ENCODE data around the gene MAP3K21. TPM values are rescaled to one million over a fixed set of nuclear protein-coding genes. Genes with fewer than 3 reads are reported as not detected.

The MAP3K21 gene
- total and polyA plus RNA-seq, 9 of the 15 experiments (the other 6 are each of a cell fraction or from before 2014, with no cell fraction given), result 0.23 to 0.86 (median 0.49) TPM

- Histone ChIP-seq H3K27ac (ENCODE audit: extremely low read depth, low read depth, low read length) (no peak overlapping the region), H3K9me1 (ENCODE audit: control insufficient read depth, insufficient read depth, low read length) (no peaks in the 10 kb centered on the region), H3K27me3 (ENCODE audit: control insufficient read depth in 2 of 2, insufficient read depth in 2 of 2, low read length in 2 of 2) (peaks cover 2 to 4% of the 10 kb centered on the region in 2 experiments; a peak in 1 of 5 replicates), H3K36me3 (ENCODE audit: control insufficient read depth, insufficient read depth, low read length) (no peaks in the 10 kb centered on the region), H3K4me1 (replicated peaks in 1 of 2; ENCODE audit: control insufficient read depth in 2 of 2, insufficient read depth in 2 of 2, low read length in 2 of 2) (no peaks in the 10 kb centered on the region), H3K9me3 (replicated peaks; ENCODE audit: control insufficient read depth, insufficient read depth, low read depth, low read length) (no peaks in the 10 kb centered on the region), H3K4me3 (no peak overlapping the region), H2AFZ (ENCODE audit: low read depth, low read length) (no peak overlapping the region), H3K4me2 (ENCODE audit: insufficient read depth, low read length) (no peak overlapping the region), H3K9ac (ENCODE audit: insufficient read depth in 1 of 2, low read depth in 2 of 2, low read length in 2 of 2) (no peak overlapping the region), H3K79me2 (ENCODE audit: control insufficient read depth, insufficient read depth, low read length) (no peaks in the 10 kb centered on the region), H4K20me1 (replicated peaks; ENCODE audit: control insufficient read depth, insufficient read depth, low read length) (no peaks in the 10 kb centered on the region)
- no peak for DNase-seq (ENCODE audit: extremely low read depth in 1 of 4, low spot score in 3 of 4)
- ATAC-seq, result no peak
- no peak for FAIRE-seq
- ChIA-PET POLR2A (interaction anchor here (1.0 kb wide), 1 partner anchor 12 kb away, joined by 3 read pairs; no protein-coding TSS in a partner anchor), CTCF (ENCODE audit: low intra/inter-chr PET ratio) (no interaction called here)
- in situ Hi-C loops (cut with MboI), result no loop called here
- WGBS (ENCODE audit: insufficient coverage, low coverage, missing lambda C conversion rate), result 5% methylated on average over 5 of the region's 5 CpGs
- no TSS peak for BruUV-seq (replicated peaks)
- no peak for TF ChIP-seq ZNF668 (CRISPR knock-in tag; IDR thresholded peaks at IDR 0.05)
- TF ChIP-seq BRCA1 (IDR thresholded peaks at IDR 0.05), result 0 out of 2 replicates have a peak, but pooled peaks have one; percentile 44
- no peak for TF ChIP-seq BRCA1 (CRISPR knock-in tag; IDR thresholded peaks at IDR 0.05)
- TF ChIP-seq RAD21 (CRISPR knock-in tag; conservative IDR thresholded peaks at IDR 0.05 in 1 of 2, IDR thresholded peaks at IDR 0.05 in 1 of 2), result no peak
- intact Hi-C loops (cut with micrococcal nuclease), result no loop called here
Measured at GRCh38 chr1:233349137-233349536, 21.6 kb downstream of the MAP3K21 start.

- H2AFZ ChIP-seq (ENCODE audit: low read depth, low read length), result no peak overlapping the region
- FAIRE-seq, result no peak
- CTCF ChIA-PET (ENCODE audit: low intra/inter-chr PET ratio), result no interaction called here
- TF ChIP-seq ZNF717 (CRISPR knock-in tag; IDR thresholded peaks at IDR 0.05) (no peak), TRIM28 (IDR thresholded peaks at IDR 0.05) (no peak), PCBP1 (IDR thresholded peaks at IDR 0.05; ENCODE audit: low read depth, low read length, poor library complexity, severe bottlenecking) (no peak), ZZZ3 (IDR thresholded peaks at IDR 0.05) (no peak), NCOA2 (IDR thresholded peaks at IDR 0.05; ENCODE audit: partially characterized antibody in 2 of 2) (no peak), HMGXB4 (CRISPR knock-in tag; IDR thresholded peaks at IDR 0.05) (no peak), ZNF277 (CRISPR knock-in tag; IDR thresholded peaks at IDR 0.05; ENCODE audit: borderline replicate concordance) (no peak), ZBTB8A (IDR thresholded peaks at IDR 0.05; ENCODE audit: partially characterized antibody) (no peak), BHLHE40 (IDR thresholded peaks at IDR 0.05; ENCODE audit: low read length) (no peak), BCOR (IDR thresholded peaks at IDR 0.05) (no peak)
Measured at GRCh38 chr1:233354983-233355382, 27.5 kb downstream of the MAP3K21 start.

More at GRCh38 chr1:233354983-233355382, 27.5 kb downstream of the MAP3K21 start:
- no peaks in the 10 kb centered on the region for H3K9me1 ChIP-seq (ENCODE audit: control insufficient read depth, insufficient read depth, low read length)
- in situ Hi-C loops (cut with MboI), result no loop called here
- ATAC-seq (no peak), DNase-seq (ENCODE audit: extremely low read depth in 1 of 4, low spot score in 3 of 4) (no peak)
- H3K4me2 ChIP-seq (ENCODE audit: insufficient read depth, low read length), result no peak overlapping the region
- no TSS peak for BruUV-seq (replicated peaks)
- no peaks in the 10 kb centered on the region for H3K9me3 ChIP-seq (replicated peaks; ENCODE audit: control insufficient read depth, insufficient read depth, low read depth, low read length)
- H3K79me2 ChIP-seq (ENCODE audit: control insufficient read depth, insufficient read depth, low read length), result no peaks in the 10 kb centered on the region
- no peak overlapping the region for H3K27ac ChIP-seq (ENCODE audit: extremely low read depth, low read depth, low read length)
- H3K36me3 ChIP-seq (ENCODE audit: control insufficient read depth, insufficient read depth, low read length), result no peaks in the 10 kb centered on the region
- H3K27me3 ChIP-seq (ENCODE audit: control insufficient read depth in 2 of 2, insufficient read depth in 2 of 2, low read length in 2 of 2), result peaks cover 2 to 8% of the 10 kb centered on the region in 2 experiments; a peak in 1 of 5 replicates
- POLR2A ChIA-PET, result no interaction called here
- no peak overlapping the region for H3K9ac ChIP-seq (ENCODE audit: insufficient read depth in 1 of 2, low read depth in 2 of 2, low read length in 2 of 2)
- no peak overlapping the region for H3K4me3 ChIP-seq
- H3K4me1 ChIP-seq (replicated peaks in 1 of 2; ENCODE audit: control insufficient read depth in 2 of 2, insufficient read depth in 2 of 2, low read length in 2 of 2), result no peaks in the 10 kb centered on the region
- intact Hi-C loops (cut with micrococcal nuclease), result no loop called here
- H4K20me1 ChIP-seq (replicated peaks; ENCODE audit: control insufficient read depth, insufficient read depth, low read length), result no peaks in the 10 kb centered on the region
